A673 (cell line): Measurements from ENCODE around the gene PEA15. TPM values are rescaled to one million over a fixed set of nuclear protein-coding genes. Genes with fewer than 3 reads are reported as not detected.

Experiments
- BruUV-seq: library from RNA; stranded (reverse); fragments of 400-500 nt; replicated peaks from 2 replicates; lab custom pipeline; 2021; lab: Mats Ljungman, UMichigan
- CTCF ChIA-PET: fragments of 300-600 bp; sonication (Branson Sonifier 250); formaldehyde crosslinking; loops from one replicate; lab custom pipeline; 2022; ENCODE audit warnings: antibody characterized with exemption; lab: Charles Lee
- POLR2A ChIA-PET: fragments of 300-600 bp; sonication (Branson Sonifier 250); formaldehyde crosslinking; loops from one replicate; lab custom pipeline; 2022; ENCODE audit warnings: antibody characterized with exemption; ENCODE audit not compliant: low non-redundant PET; lab: Charles Lee
- DNase-seq: peaks from one replicate; pipeline ENCODE4 v3.0.0-alpha.2; 2015; ENCODE audit warnings: low spot score
- H3K27ac ChIP-seq: fragments of 200-600 bp; sonication (generic); 2 replicates; pipeline ENCODE4 v1.5.1; 2016; ENCODE audit warnings: mixed run types, low read depth, mild to moderate bottlenecking, mixed read lengths, antibody characterized with exemption, low read length; ENCODE audit not compliant: poor library complexity, severe bottlenecking
- H3K27me3 ChIP-seq: fragments of 200-600 bp; sonication (generic); replicated peaks from 2 replicates; pipeline ENCODE4 v1.6.1; 2017; ENCODE audit warnings: mixed run types, low read depth, mild to moderate bottlenecking, mixed read lengths, antibody characterized with exemption, low read length; ENCODE audit not compliant: insufficient read depth, poor library complexity
- H3K36me3 ChIP-seq: fragments of 200-600 bp; sonication (generic); 2 replicates; pipeline ENCODE4 v1.6.1; 2016; ENCODE audit warnings: mixed run types, mild to moderate bottlenecking, mixed read lengths, antibody characterized with exemption, low read length; ENCODE audit not compliant: insufficient read depth, poor library complexity, severe bottlenecking
- H3K4me1 ChIP-seq: fragments of 200-600 bp; sonication (generic); 2 replicates; pipeline ENCODE4 v1.6.1; 2017; ENCODE audit warnings: mixed run types, mild to moderate bottlenecking, mixed read lengths, antibody characterized with exemption, low read length; ENCODE audit not compliant: insufficient read depth, poor library complexity, severe bottlenecking
- H3K4me3 ChIP-seq: fragments of 200-600 bp; sonication (generic); 2 replicates; pipeline ENCODE4 v1.5.1; 2016; ENCODE audit warnings: low read depth, mixed run types, mild to moderate bottlenecking, mixed read lengths, low read length; ENCODE audit not compliant: poor library complexity, severe bottlenecking
- H3K9me3 ChIP-seq: fragments of 200-600 bp; sonication (generic); 2 replicates; pipeline ENCODE4 v1.6.1; 2016; ENCODE audit warnings: mixed run types, low read depth, mild to moderate bottlenecking, mixed read lengths, antibody characterized with exemption, low read length; ENCODE audit not compliant: poor library complexity, severe bottlenecking
- CTCF ChIP-seq: fragments of 300-800, 200-600 bp; sonication (generic); conservative IDR thresholded peaks from 2 replicates; pipeline ENCODE4 v1.5.1; 2017; ENCODE audit warnings: low read depth, mild to moderate bottlenecking, antibody characterized with exemption, low read length, moderate library complexity, mixed read lengths
- EZH2 ChIP-seq: fragments of 200-600 bp; sonication (generic); IDR thresholded peaks from 2 replicates; pipeline ENCODE4 v1.6.1; 2017; ENCODE audit warnings: borderline replicate concordance, low read depth, mild to moderate bottlenecking, mixed read lengths, antibody characterized with exemption, low read length; ENCODE audit not compliant: poor library complexity, severe bottlenecking
- intact Hi-C: fragments of 100-400 bp; cut with micrococcal nuclease; formaldehyde crosslinking; loops from one replicate; pipeline ENCODE4 v1.10.0; 2022; ENCODE audit not compliant: unreplicated experiment
- total RNA-seq: library from RNA; stranded (reverse); gene quantifications from 2 replicates; pipeline ENCODE4 v1.2.3, GENCODE V29; 2021

Gene PEA15
- total RNA-seq, 1 experiment from 2014 or later = 87.7 TPM

GRCh38 chr1:160187407-160187806 lies 17.8 kb upstream of the PEA15 start:
- ChIA-PET POLR2A (no interaction called here), CTCF (no interaction called here)
- H3K27ac ChIP-seq = no peak overlapping the region
- no peaks in the 10 kb centered on the region for H3K36me3 ChIP-seq
- no peaks in the 10 kb centered on the region for H3K27me3 ChIP-seq
- intact Hi-C loops = no loop called here
- H3K9me3 ChIP-seq = no peaks in the 10 kb centered on the region
- no TSS peak for BruUV-seq
- H3K4me3 ChIP-seq = no peak overlapping the region
- no peak for DNase-seq
- TF ChIP-seq EZH2 (no peak), CTCF (no peak)
- no peaks in the 10 kb centered on the region for H3K4me1 ChIP-seq

DNA sequence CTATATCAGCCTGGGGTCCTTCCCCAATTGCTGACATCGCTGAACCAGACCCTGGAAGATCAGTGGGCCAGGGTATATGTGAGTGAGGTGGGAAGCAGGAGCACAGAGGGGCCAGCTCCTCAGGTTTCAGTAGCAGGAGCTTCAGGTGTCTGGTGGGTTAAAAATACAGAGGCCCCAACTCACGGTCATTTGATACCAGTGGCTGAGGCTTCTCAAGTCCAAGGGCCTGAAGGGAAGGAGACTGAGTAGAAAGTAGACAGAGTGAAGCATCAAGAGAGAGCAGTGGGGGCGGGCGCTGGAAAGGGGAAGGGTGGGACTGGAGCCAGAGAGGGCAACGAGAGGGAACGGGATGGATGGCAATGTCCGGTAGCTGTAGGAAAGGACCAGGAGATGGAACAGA lies 16.8 kb upstream of the PEA15 start:
- Histone ChIP-seq H3K36me3 (no peaks in the 10 kb centered on the region), H3K27me3 (no peaks in the 10 kb centered on the region), H3K27ac (no peak overlapping the region), H3K4me3 (no peak overlapping the region), H3K9me3 (no peaks in the 10 kb centered on the region), H3K4me1 (no peaks in the 10 kb centered on the region)
- CTCF ChIA-PET = no interaction called here
- intact Hi-C loops = no loop called here
- BruUV-seq = no TSS peak
- DNase-seq = no peak
- no peak for TF ChIP-seq CTCF
- TF ChIP-seq EZH2 = no peak
- POLR2A ChIA-PET = no interaction called here

DNA sequence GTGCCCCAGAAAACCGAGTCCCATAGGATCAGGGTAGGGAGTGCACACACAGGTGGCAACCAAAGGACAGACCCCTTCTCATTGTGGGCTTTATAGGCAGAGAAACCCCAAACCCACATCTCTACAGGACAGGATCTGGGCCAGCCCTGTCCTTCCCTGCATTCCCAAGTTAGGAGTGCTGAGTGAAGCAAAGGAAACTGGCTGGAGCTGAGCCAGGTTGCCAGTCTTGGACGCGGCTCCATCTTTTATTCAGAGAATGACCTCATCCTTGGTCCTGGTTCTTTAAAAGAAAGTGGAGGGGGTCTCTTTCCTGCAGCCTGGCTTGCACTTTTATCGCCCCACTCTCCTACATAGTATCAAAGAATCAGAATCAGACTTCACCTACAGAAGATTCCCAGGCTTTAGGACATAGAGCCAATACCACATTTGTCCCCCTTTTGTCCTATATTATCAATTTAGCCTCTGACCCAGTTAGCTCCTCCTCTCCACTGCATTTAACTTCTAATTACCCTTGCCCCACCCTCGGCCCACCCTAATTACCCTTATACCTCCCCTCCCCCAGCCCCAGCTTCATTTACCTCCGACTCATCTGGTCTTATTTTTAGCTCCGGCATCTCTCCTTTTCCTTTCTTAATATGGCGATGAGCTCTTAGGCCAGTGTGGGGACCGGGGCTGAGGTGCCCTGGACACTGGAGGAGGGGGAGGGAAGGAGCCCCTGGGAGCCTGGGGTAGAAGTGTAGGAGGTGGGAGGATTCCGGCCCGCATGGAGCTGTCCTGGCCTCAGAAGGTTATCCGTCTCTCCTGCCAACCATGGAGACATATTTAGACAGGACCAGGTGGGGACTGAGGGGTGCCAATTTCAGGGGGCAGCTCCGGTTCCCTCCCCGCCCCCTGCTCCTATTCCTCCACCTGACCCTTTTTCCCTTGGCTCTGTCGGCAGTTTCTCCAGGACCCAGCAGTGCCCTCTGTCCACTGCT lies 15.2 kb upstream of the PEA15 start, which contains the start of gene CASQ1:
CASQ1 (plus strand) TSS at position 927 of the 977 bp plus-strand sequence. CDS start 177 bp downstream, outside the sequence.
- TF ChIP-seq CTCF (no peak), EZH2 (no peak)
- H3K9me3 ChIP-seq = no peaks in the 10 kb centered on the region
- H3K36me3 ChIP-seq = no peaks in the 10 kb centered on the region
- H3K4me1 ChIP-seq = no peaks in the 10 kb centered on the region
- no TSS peak for BruUV-seq
- ChIA-PET CTCF (no interaction called here), POLR2A (no interaction called here)
- no peak within 1 kb of the TSS for H3K4me3 ChIP-seq
- no peak for DNase-seq
- intact Hi-C loops = loop anchor here (5.0 kb wide), 1 partner anchor 62 kb away; no protein-coding TSS in a partner anchor
- no peaks in the 10 kb centered on the region for H3K27me3 ChIP-seq
- no peak within 1 kb of the TSS for H3K27ac ChIP-seq
